ENCODE data around the gene GFRA1.
"Not testable (repeated sequence)": the region's sequence is repeated elsewhere in the genome, so short reads cannot be mapped to it uniquely, and the experiment has no call there.

Gene GFRA1

DNA sequence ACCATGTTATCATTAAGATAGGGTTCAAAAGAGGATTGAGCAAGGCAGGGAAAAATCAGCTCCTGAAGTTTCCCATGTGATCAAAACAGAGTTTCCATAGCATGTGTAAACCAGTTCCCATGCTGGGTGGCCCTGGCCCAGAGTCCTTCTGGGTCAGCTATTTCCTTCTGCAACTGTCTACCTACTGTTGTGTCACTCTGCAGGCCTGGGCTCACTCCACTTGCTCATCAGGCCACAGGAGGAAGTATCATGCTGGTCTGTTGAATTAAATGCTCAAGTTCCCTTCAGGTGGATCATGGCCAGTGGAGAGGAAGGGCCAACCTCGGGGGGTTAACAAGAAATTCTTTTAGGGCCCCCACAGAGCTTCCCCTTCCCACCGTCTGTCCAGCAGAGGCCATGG lies 104.7 kb downstream of the GFRA1 start:
- Histone ChIP-seq H3K27ac (no peak overlapping the region), H3K4me2 (no peak overlapping the region), H2AFZ (ENCODE audit: low read depth) (no peak overlapping the region), H3K4me1 (ENCODE audit: low read depth, poor library complexity, severe bottlenecking) (no peaks in the 10 kb centered on the region), H3K79me2 (ENCODE audit: insufficient read depth, low read depth) (no peaks in the 10 kb centered on the region), H3K27me3 (ENCODE audit: insufficient read depth, low read depth) (no peaks in the 10 kb centered on the region), H3K36me3 (ENCODE audit: insufficient read depth) (no peaks in the 10 kb centered on the region), H3K4me3 (IDR thresholded peaks at IDR 0.05; ENCODE audit: insufficient read depth, low read depth, low read length) (no peak overlapping the region), H3K9ac (no peak overlapping the region), H4K20me1 (ENCODE audit: insufficient read depth) (no peaks in the 10 kb centered on the region)
- TF ChIP-seq, protein P1, sequence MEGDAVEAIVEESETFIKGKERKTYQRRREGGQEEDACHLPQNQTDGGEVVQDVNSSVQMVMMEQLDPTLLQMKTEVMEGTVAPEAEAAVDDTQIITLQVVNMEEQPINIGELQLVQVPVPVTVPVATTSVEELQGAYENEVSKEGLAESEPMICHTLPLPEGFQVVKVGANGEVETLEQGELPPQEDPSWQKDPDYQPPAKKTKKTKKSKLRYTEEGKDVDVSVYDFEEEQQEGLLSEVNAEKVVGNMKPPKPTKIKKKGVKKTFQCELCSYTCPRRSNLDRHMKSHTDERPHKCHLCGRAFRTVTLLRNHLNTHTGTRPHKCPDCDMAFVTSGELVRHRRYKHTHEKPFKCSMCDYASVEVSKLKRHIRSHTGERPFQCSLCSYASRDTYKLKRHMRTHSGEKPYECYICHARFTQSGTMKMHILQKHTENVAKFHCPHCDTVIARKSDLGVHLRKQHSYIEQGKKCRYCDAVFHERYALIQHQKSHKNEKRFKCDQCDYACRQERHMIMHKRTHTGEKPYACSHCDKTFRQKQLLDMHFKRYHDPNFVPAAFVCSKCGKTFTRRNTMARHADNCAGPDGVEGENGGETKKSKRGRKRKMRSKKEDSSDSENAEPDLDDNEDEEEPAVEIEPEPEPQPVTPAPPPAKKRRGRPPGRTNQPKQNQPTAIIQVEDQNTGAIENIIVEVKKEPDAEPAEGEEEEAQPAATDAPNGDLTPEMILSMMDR (conservative IDR thresholded peaks at IDR 0.05; ENCODE audit: low read depth, low read length), result no peak

DNA sequence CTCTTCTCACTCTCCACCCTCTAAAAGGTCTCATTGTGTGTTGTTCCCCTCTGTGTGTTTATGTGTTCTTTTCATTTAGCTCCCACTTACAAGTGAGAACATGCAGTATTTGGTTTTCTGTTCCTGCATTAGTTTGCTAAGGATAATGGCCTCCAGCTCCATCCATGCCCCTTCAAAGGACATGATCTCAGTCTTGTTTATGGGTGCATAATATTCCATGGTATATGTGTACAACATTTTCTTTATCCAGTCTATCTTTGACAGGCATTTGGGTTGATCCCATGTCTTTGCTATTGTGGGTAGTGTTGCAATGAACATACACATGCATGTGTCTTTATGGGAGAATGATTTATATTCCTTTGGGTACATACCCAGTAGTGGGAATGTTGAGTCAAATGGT lies 107.1 kb downstream of the GFRA1 start:
- H4K20me1 ChIP-seq (ENCODE audit: insufficient read depth); H3K79me2 ChIP-seq (ENCODE audit: insufficient read depth, low read depth); H3K4me2 ChIP-seq; H3K4me3 ChIP-seq (IDR thresholded peaks at IDR 0.05; ENCODE audit: insufficient read depth, low read depth, low read length); H3K9ac ChIP-seq; H3K36me3 ChIP-seq (ENCODE audit: insufficient read depth); H2AFZ ChIP-seq (ENCODE audit: low read depth); H3K27me3 ChIP-seq (ENCODE audit: insufficient read depth, low read depth); H3K4me1 ChIP-seq (ENCODE audit: low read depth, poor library complexity, severe bottlenecking); H3K27ac ChIP-seq: not testable (repeated sequence)

DNA sequence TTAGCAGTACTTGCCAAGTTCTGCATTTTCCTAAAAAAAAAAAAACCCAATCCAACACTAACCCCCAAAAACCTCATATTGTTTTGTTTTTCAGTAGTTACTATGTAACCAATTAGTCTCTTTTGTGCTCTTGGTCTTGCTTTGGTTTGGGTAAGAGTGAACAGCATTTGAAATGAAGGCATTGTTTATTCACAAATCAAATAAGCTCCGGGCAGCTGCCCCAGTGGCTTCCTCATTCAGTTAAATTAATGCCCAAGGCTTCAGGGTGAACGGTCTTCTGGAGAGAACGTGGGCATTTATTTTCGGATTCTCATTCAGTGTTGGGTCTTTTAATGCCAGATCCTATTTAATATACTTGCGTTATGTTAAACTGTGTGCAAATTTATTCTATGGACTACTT lies 108.7 kb downstream of the GFRA1 start:
- H3K27me3 ChIP-seq (ENCODE audit: insufficient read depth, low read depth), result no peaks in the 10 kb centered on the region
- no peak overlapping the region for H3K9ac ChIP-seq
- H2AFZ ChIP-seq (ENCODE audit: low read depth), result no peak overlapping the region
- no peak overlapping the region for H3K4me3 ChIP-seq (IDR thresholded peaks at IDR 0.05; ENCODE audit: insufficient read depth, low read depth, low read length)
- H3K36me3 ChIP-seq (ENCODE audit: insufficient read depth), result no peaks in the 10 kb centered on the region
- no peak overlapping the region for H3K27ac ChIP-seq
- no peaks in the 10 kb centered on the region for H3K79me2 ChIP-seq (ENCODE audit: insufficient read depth, low read depth)
- no peak overlapping the region for H3K4me2 ChIP-seq
- TF ChIP-seq, protein P1 (conservative IDR thresholded peaks at IDR 0.05; ENCODE audit: low read depth, low read length), result no peak
- H3K4me1 ChIP-seq (ENCODE audit: low read depth, poor library complexity, severe bottlenecking), result no peaks in the 10 kb centered on the region
- no peaks in the 10 kb centered on the region for H4K20me1 ChIP-seq (ENCODE audit: insufficient read depth)

DNA sequence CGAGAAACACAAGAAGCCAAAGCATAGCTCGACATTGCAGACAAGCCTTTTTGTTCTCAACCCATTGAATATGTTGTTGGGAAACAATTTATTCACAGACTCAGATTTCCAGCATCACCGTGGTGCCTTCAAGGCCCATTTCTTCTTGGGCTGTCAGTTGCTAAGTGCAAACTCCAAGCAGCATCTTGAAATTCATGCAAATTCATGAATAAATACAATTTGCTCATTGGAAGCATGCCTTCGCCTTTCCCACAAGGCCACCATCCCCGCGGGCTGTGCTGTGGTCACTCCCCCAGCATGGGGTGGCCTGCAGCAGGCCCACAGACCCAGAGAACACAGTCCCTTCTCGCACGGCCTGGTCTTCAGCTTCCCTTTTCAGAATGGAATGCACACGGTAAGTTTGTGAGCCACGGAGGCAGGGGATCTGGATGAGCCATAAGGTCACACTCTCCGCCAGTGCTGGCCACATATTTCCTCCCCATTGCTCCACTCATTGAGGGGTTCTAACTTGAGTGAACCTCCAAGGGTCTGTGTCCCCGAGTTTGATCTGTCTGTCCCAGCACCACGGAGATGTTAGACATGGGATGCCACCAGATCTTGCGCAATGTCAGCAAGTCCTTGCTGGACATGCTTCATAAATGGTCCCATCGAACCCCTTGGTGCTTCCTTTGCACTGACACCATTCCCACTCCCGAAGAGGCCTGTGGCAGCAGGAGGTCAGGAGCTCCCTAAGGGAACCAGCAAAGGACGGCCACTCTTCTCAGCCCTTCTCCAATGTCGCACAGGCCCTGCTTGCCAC lies 109.5 kb downstream of the GFRA1 start:
- Histone ChIP-seq H3K4me2 (no peak overlapping the region), H3K4me3 (IDR thresholded peaks at IDR 0.05; ENCODE audit: insufficient read depth, low read depth, low read length) (no peak overlapping the region), H3K36me3 (ENCODE audit: insufficient read depth) (no peaks in the 10 kb centered on the region), H3K27me3 (ENCODE audit: insufficient read depth, low read depth) (no peaks in the 10 kb centered on the region), H3K9ac (no peak overlapping the region), H3K79me2 (ENCODE audit: insufficient read depth, low read depth) (no peaks in the 10 kb centered on the region), H3K4me1 (ENCODE audit: low read depth, poor library complexity, severe bottlenecking) (no peaks in the 10 kb centered on the region), H3K27ac (no peak overlapping the region), H2AFZ (ENCODE audit: low read depth) (no peak overlapping the region), H4K20me1 (ENCODE audit: insufficient read depth) (no peaks in the 10 kb centered on the region)
- TF ChIP-seq, protein P1 (conservative IDR thresholded peaks at IDR 0.05; ENCODE audit: low read depth, low read length), result no peak

DNA sequence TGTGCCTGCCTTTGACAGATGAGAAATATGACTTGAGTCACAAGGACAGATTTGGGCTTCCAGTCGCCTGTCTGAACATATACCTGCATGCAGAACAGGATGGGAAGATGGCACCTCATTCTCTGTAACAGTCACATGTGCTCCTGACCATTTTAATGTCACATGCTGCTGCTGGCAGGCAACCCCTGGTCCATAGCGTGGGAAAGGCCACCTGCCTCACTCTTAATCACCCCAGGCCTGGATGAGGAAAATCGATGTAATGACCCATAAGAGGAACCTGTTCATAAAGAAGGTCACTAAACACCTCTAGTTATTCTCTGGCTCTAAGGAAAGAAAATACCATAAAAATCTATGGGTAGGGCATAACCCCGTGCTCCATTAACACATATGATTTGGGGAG lies 110.2 kb downstream of the GFRA1 start:
- H4K20me1 ChIP-seq (ENCODE audit: insufficient read depth), result no peaks in the 10 kb centered on the region
- no peak overlapping the region for H3K27ac ChIP-seq
- H3K9ac ChIP-seq, result no peak overlapping the region
- H3K79me2 ChIP-seq (ENCODE audit: insufficient read depth, low read depth), result no peaks in the 10 kb centered on the region
- H3K27me3 ChIP-seq (ENCODE audit: insufficient read depth, low read depth), result no peaks in the 10 kb centered on the region
- no peaks in the 10 kb centered on the region for H3K4me1 ChIP-seq (ENCODE audit: low read depth, poor library complexity, severe bottlenecking)
- no peaks in the 10 kb centered on the region for H3K36me3 ChIP-seq (ENCODE audit: insufficient read depth)
- H2AFZ ChIP-seq (ENCODE audit: low read depth), result no peak overlapping the region
- no peak overlapping the region for H3K4me3 ChIP-seq (IDR thresholded peaks at IDR 0.05; ENCODE audit: insufficient read depth, low read depth, low read length)
- TF ChIP-seq, protein P1 (conservative IDR thresholded peaks at IDR 0.05; ENCODE audit: low read depth, low read length), result no peak
- no peak overlapping the region for H3K4me2 ChIP-seq

All from KMS-11 (cell line).